ENCODE measurements around the gene CPNE9. TPM values are rescaled to one million over a fixed set of nuclear protein-coding genes. Genes with fewer than 3 reads are reported as not detected.

The CPNE9 gene
- total RNA-seq, 5 donors from 2014 or later (not counting 1 experiment from before 2014, with no cell fraction given) = 0.19 to 1.5 (median 0.24) TPM; not detected in 1

DNA sequence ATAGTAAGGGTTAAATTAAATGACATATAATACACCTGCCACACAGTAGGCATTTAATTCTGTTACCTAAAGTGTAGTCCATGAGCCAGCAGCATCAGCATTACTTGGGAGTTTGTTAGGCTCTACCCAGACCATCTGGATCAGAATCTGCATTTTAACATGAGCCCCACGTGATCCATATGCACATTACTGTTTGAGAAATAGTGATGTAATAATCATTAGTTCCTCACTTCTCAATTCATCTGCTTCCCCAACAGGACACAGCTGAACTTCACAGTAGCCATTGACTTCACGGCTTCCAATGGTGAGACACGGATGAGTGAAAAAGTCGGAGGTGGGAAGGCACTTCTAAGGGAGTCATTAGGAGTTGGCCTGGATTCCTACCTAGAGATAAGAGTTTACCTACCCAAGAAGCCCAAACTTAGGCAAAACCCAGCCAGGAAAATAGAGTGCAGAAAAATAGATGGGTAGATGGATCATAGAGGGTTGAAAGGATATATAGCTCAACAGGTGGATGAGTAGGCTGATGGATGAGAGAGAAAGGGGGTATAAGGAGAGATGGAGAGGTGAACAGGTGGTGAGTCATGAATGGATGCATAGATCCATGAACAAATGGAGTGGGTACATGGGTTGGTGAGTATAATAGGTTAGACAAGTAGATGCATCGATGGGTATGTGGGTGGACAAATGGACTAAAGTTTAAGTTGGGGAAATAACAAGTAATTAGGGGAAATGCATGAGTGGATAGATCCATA, 13.3 kb downstream of the CPNE9 start:
- POLR2A ChIA-PET = no interaction called here

DNA sequence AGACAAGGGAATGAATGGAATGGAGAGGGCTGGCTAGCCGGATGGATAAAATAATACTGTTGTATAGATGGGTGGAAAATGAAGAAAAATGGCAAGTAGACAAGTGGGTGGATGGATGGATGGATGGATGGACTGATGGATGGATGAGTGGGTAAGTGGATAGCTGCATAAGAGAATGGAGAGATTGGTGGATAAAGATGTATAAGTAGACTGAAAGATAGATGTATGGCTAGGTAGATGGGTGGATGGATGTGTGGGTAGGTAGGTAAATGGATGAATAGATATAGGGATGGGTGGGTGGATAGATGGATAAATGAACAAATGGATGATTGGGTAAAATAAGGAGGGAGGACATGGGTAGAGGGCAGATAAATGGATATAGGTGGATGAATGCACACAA, 13.9 kb downstream of the CPNE9 start:
- peaks cover 12 to 16% (median 14%) of the 10 kb centered on the region in 3 donors for H3K4me1 Mint-ChIP-seq
- H3K4me3 ChIP-seq (ENCODE audit: control insufficient read depth in 1 of 2, extremely low read depth in 1 of 2, low read length in 1 of 2) = no peak overlapping the region
- H3K27ac Mint-ChIP-seq = no peak overlapping the region
- no peaks in the 10 kb centered on the region for H3K9me3 Mint-ChIP-seq
- WGBS (ENCODE audit: insufficient coverage) = 88% methylated on average over 1 of the region's 1 CpG
- H3K4me3 Mint-ChIP-seq = no peak overlapping the region
- H3K27me3 ChIP-seq (replicated peaks in 1 of 2; ENCODE audit: control insufficient read depth in 2 of 2, extremely low read depth in 1 of 2, insufficient read depth in 2 of 2, low read length in 1 of 2) = peaks cover 0 to 5% of the 10 kb centered on the region in 2 experiments
- ChIA-PET CTCF (interaction anchor here (1.0 to 1.2 kb wide), 2 partner anchors 9 to 10 kb away, joined by 4 to 6 read pairs; no protein-coding TSS in a partner anchor), POLR2A (no interaction called here)
- H3K27ac ChIP-seq (ENCODE audit: low read length) = no peak overlapping the region
- no peak for ATAC-seq (replicated peaks in 1 of 4)
- peaks cover 2 to 7% of the 10 kb centered on the region in 2 experiments for H3K4me1 ChIP-seq (ENCODE audit: control insufficient read depth in 1 of 2, extremely low read depth in 1 of 2, insufficient read depth in 2 of 2, low read length in 2 of 2)
- H3K9me3 ChIP-seq = no peaks in the 10 kb centered on the region
- H3K36me3 Mint-ChIP-seq = no peaks in the 10 kb centered on the region
- peaks cover 0 to 2% of the 10 kb centered on the region in 2 donors for H3K27me3 Mint-ChIP-seq
- DNase-seq = no peak
- no peaks in the 10 kb centered on the region for H3K36me3 ChIP-seq (ENCODE audit: control insufficient read depth in 2 of 2, extremely low read depth in 1 of 2, insufficient read depth in 1 of 2, low read length in 1 of 2)

More for the DNA sequence above, 13.3 kb downstream of the CPNE9 start:
- H3K27ac ChIP-seq (ENCODE audit: low read length) = no peak overlapping the region
- Mint-ChIP-seq H3K36me3 (no peaks in the 10 kb centered on the region), H3K9me3 (no peaks in the 10 kb centered on the region), H3K4me1 (peaks cover 12 to 16% (median 14%) of the 10 kb centered on the region in 3 donors), H3K27ac (no peak overlapping the region), H3K4me3 (no peak overlapping the region), H3K27me3 (peaks cover 0 to 2% of the 10 kb centered on the region in 2 donors)
- H3K9me3 ChIP-seq = no peaks in the 10 kb centered on the region
- peaks cover 2 to 7% of the 10 kb centered on the region in 2 experiments for H3K4me1 ChIP-seq (ENCODE audit: control insufficient read depth in 1 of 2, extremely low read depth in 1 of 2, insufficient read depth in 2 of 2, low read length in 2 of 2)
- no peaks in the 10 kb centered on the region for H3K36me3 ChIP-seq (ENCODE audit: control insufficient read depth in 2 of 2, extremely low read depth in 1 of 2, insufficient read depth in 1 of 2, low read length in 1 of 2)
- DNase-seq (no peak), ATAC-seq (replicated peaks in 1 of 4) (no peak)
- WGBS (ENCODE audit: insufficient coverage) = 56% methylated on average over 1 of the region's 5 CpGs
- CTCF ChIA-PET = no interaction called here
- H3K4me3 ChIP-seq (ENCODE audit: control insufficient read depth in 1 of 2, extremely low read depth in 1 of 2, low read length in 1 of 2) = no peak overlapping the region
- peaks cover 0 to 7% of the 10 kb centered on the region in 2 experiments for H3K27me3 ChIP-seq (replicated peaks in 1 of 2; ENCODE audit: control insufficient read depth in 2 of 2, extremely low read depth in 1 of 2, insufficient read depth in 2 of 2, low read length in 1 of 2)

DNA sequence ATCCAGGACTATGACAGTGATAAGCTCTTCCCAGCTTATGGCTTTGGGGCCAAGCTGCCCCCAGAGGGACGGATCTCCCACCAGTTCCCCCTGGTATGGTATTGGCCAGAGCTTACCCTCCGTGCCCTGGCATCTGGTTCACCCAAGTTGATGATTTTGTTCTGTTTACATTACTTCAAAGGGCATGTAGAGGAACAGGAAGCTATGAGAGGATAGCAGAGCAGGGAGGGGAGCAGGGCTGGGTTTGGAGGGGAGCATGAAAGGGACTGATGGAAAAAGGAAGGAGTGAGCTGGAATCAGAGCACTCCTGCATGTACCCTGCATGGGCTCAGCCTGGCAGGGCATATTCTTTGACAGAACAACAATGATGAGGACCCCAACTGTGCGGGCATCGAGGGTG, 14.5 kb downstream of the CPNE9 start:
- ATAC-seq (replicated peaks in 1 of 4) (peak; percentile 40 to 70 (median 52)), DNase-seq (no peak)
- Mint-ChIP-seq H3K9me3 (no peaks in the 10 kb centered on the region), H3K4me3 (no peak overlapping the region), H3K27me3 (peaks cover 2 to 3% of the 10 kb centered on the region in 2 donors), H3K27ac (no peak overlapping the region), H3K4me1 (peaks cover 12 to 16% (median 14%) of the 10 kb centered on the region in 3 donors), H3K36me3 (no peaks in the 10 kb centered on the region)
- Histone ChIP-seq H3K9me3 (no peaks in the 10 kb centered on the region), H3K27me3 (replicated peaks in 1 of 2; ENCODE audit: control insufficient read depth in 2 of 2, extremely low read depth in 1 of 2, insufficient read depth in 2 of 2, low read length in 1 of 2) (no peaks in the 10 kb centered on the region), H3K4me1 (ENCODE audit: control insufficient read depth in 1 of 2, extremely low read depth in 1 of 2, insufficient read depth in 2 of 2, low read length in 2 of 2) (peaks cover 2 to 7% of the 10 kb centered on the region in 2 experiments), H3K36me3 (ENCODE audit: control insufficient read depth in 2 of 2, extremely low read depth in 1 of 2, insufficient read depth in 1 of 2, low read length in 1 of 2) (no peaks in the 10 kb centered on the region), H3K27ac (ENCODE audit: low read length) (no peak overlapping the region), H3K4me3 (ENCODE audit: control insufficient read depth in 1 of 2, extremely low read depth in 1 of 2, low read length in 1 of 2) (no peak overlapping the region)
- ChIA-PET POLR2A (interaction anchor here in 1 of 2 donors (0.6 kb wide), 1 partner anchor 65 kb away, joined by 5 read pairs; no protein-coding TSS in a partner anchor), CTCF (interaction anchor here (0.5 to 1.2 kb wide), 4 partner anchors 9 to 366 kb away, joined by 3 to 6 read pairs (median 4); no protein-coding TSS in a partner anchor)
- WGBS (ENCODE audit: insufficient coverage) = 0% methylated on average over 1 of the region's 4 CpGs

DNA sequence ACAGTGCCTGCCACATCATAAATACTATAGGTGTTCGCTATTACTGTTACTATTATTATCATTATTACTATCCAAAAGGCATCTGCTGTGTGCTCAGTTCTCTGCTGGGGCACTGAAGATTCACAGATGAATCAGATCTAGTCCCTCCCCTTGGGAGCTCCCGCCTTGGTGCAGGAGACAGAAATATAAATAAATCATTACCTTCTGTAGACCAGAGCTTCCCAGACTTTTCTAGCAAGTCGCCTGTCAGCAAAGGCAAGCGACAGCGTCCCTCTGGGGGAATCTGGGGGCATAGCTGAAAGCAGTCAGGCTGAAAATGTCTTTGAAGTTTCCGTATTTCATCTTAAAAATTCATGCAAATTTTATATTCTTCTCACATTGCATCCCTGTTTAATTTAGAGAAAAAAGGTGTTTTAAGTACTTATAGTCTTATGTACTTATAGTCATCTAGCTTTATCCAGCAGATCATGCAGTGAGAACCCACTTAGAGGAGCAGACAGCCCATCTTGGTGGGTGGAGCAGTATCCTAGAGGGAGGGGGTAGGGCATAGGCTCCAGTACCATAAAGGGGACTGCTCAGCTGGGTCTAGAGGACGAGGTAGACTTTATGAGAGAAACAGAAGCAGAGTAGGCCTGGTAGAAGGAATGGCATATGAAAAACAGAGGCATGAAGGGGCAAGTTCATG, 17.5 kb downstream of the CPNE9 start:
- Mint-ChIP-seq H3K27me3 (peaks cover 0 to 3% of the 10 kb centered on the region in 2 donors), H3K9me3 (no peaks in the 10 kb centered on the region), H3K36me3 (no peaks in the 10 kb centered on the region), H3K4me3 (no peak overlapping the region), H3K4me1 (peaks cover 9 to 17% (median 14%) of the 10 kb centered on the region in 3 donors), H3K27ac (no peak overlapping the region)
- Histone ChIP-seq H3K9me3 (no peaks in the 10 kb centered on the region), H3K27me3 (replicated peaks in 1 of 2; ENCODE audit: control insufficient read depth in 2 of 2, extremely low read depth in 1 of 2, insufficient read depth in 2 of 2, low read length in 1 of 2) (peaks cover 0 to 2% of the 10 kb centered on the region in 2 experiments), H3K4me3 (ENCODE audit: control insufficient read depth in 1 of 2, extremely low read depth in 1 of 2, low read length in 1 of 2) (no peak overlapping the region), H3K27ac (ENCODE audit: low read length) (no peak overlapping the region), H3K4me1 (ENCODE audit: control insufficient read depth in 1 of 2, extremely low read depth in 1 of 2, insufficient read depth in 2 of 2, low read length in 2 of 2) (peaks cover 2 to 7% of the 10 kb centered on the region in 2 experiments), H3K36me3 (ENCODE audit: control insufficient read depth in 2 of 2, extremely low read depth in 1 of 2, insufficient read depth in 1 of 2, low read length in 1 of 2) (no peaks in the 10 kb centered on the region)
- DNase-seq = no peak
- CTCF ChIA-PET = no interaction called here
- WGBS (ENCODE audit: insufficient coverage) = 38% methylated on average over 1 of the region's 7 CpGs
- POLR2A ChIA-PET = interaction anchor here in 1 of 2 donors (0.7 kb wide), 1 partner anchor 348 kb away, joined by 5 read pairs; no protein-coding TSS in a partner anchor
- ATAC-seq (replicated peaks in 1 of 4) = no peak

DNA sequence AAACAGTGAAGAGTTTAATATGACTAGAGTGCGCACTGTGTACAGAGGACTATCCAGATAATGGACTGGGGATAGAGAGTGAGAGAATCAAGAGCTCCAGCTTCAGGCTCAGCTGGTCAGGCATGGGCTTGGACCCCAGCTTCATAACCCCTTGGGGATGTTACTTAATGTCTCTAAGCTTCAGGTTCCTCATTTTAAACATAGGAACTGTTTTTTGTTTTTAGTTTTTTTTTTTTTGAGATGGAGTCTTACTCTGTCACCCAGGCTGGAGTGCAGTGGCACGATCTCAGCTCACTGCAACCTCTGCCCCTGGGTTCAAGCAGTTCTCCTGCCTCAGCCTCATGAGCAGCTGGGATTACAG, 18.0 kb downstream of the CPNE9 start:
- no peak overlapping the region for H3K27ac ChIP-seq (ENCODE audit: low read length)
- H3K27me3 ChIP-seq (replicated peaks in 1 of 2; ENCODE audit: control insufficient read depth in 2 of 2, extremely low read depth in 1 of 2, insufficient read depth in 2 of 2, low read length in 1 of 2) = peaks cover 0 to 2% of the 10 kb centered on the region in 2 experiments
- H3K36me3 ChIP-seq (ENCODE audit: control insufficient read depth in 2 of 2, extremely low read depth in 1 of 2, insufficient read depth in 1 of 2, low read length in 1 of 2) = no peaks in the 10 kb centered on the region
- DNase-seq (no peak), ATAC-seq (replicated peaks in 1 of 4) (no peak)
- ChIA-PET POLR2A (interaction anchor here in 1 of 2 donors (0.7 kb wide), 1 partner anchor 348 kb away, joined by 5 read pairs; no protein-coding TSS in a partner anchor), CTCF (interaction anchor here in 1 of 2 donors (0.5 kb wide), 1 partner anchor 254 kb away, joined by 16 read pairs; no protein-coding TSS in a partner anchor)
- Mint-ChIP-seq H3K4me1 (peaks cover 12 to 20% (median 16%) of the 10 kb centered on the region in 3 donors), H3K27me3 (peaks cover 0 to 3% of the 10 kb centered on the region in 2 donors), H3K4me3 (no peak overlapping the region), H3K9me3 (no peaks in the 10 kb centered on the region), H3K27ac (no peak overlapping the region), H3K36me3 (no peaks in the 10 kb centered on the region)
- H3K4me1 ChIP-seq (ENCODE audit: control insufficient read depth in 1 of 2, extremely low read depth in 1 of 2, insufficient read depth in 2 of 2, low read length in 2 of 2) = peaks cover 2 to 10% of the 10 kb centered on the region in 2 experiments
- no peak overlapping the region for H3K4me3 ChIP-seq (ENCODE audit: control insufficient read depth in 1 of 2, extremely low read depth in 1 of 2, low read length in 1 of 2)
- 86% methylated on average over 2 of the region's 2 CpGs for WGBS (ENCODE audit: insufficient coverage)
- H3K9me3 ChIP-seq = no peaks in the 10 kb centered on the region

DNA sequence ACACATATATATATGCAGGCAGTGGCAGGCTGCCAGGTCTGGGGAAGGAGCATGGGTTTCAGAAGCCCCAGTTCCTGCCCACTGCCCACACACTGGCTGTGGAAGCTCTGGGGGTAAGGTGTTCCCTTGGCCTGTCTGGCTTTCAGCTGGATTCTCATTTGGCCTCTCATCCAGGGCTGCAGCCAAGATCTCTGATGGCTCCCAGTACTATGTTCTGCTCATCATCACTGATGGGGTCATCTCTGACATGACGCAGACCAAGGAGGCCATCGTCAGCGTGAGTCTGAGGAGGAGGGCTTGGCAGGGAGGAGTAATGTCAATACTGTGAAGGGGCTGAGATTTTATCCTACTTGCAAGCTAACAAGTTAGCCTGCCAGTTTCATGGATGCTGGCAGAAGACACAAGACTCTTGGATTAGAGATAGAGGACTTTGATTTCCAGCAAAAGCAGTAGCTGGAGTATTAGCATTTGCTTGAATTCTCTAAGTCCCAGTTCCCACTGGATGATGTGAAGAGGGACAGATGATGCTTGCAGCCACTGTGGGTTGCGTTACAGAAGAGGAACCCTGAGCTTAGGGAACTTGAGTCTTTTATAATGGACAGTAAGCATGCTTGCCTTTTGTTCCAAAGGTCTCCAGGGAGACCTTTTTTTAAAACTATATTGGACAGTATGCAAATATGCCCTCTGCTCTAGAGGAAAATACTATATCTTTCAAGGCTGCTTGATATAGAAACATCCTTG, 22.3 kb downstream of the CPNE9 start:
- no peaks in the 10 kb centered on the region for H3K36me3 Mint-ChIP-seq
- POLR2A ChIA-PET = no interaction called here
- no peak for DNase-seq
- Histone ChIP-seq H3K4me3 (ENCODE audit: control insufficient read depth in 1 of 2, extremely low read depth in 1 of 2, low read length in 1 of 2) (no peak overlapping the region), H3K36me3 (ENCODE audit: control insufficient read depth in 2 of 2, extremely low read depth in 1 of 2, insufficient read depth in 1 of 2, low read length in 1 of 2) (no peaks in the 10 kb centered on the region), H3K27me3 (replicated peaks in 1 of 2; ENCODE audit: control insufficient read depth in 2 of 2, extremely low read depth in 1 of 2, insufficient read depth in 2 of 2, low read length in 1 of 2) (peaks cover 0 to 2% of the 10 kb centered on the region in 2 experiments), H3K27ac (ENCODE audit: low read length) (no peak overlapping the region), H3K4me1 (ENCODE audit: control insufficient read depth in 1 of 2, extremely low read depth in 1 of 2, insufficient read depth in 2 of 2, low read length in 2 of 2) (peaks cover 10 to 19% of the 10 kb centered on the region in 2 experiments), H3K9me3 (no peaks in the 10 kb centered on the region)
- no peak for ATAC-seq (replicated peaks in 1 of 4)
- H3K27ac Mint-ChIP-seq = no peak overlapping the region
- 97% methylated on average over 3 of the region's 4 CpGs for WGBS (ENCODE audit: insufficient coverage)
- H3K4me3 Mint-ChIP-seq = no peak overlapping the region
- CTCF ChIA-PET = interaction anchor here (0.6 to 0.9 kb wide), 2 partner anchors 11 kb away, joined by 3 read pairs; no protein-coding TSS in a partner anchor
- H3K27me3 Mint-ChIP-seq = peaks cover 0 to 3% of the 10 kb centered on the region in 2 donors
- H3K4me1 Mint-ChIP-seq = peaks cover 27 to 31% (median 28%) of the 10 kb centered on the region in 3 donors
- H3K9me3 Mint-ChIP-seq = no peaks in the 10 kb centered on the region

Measured in T-cell (primary cell).